Keratinocyte (primary cell): ENCODE results near the gene CCDC92.

Experiments used
- EZH2 ChIP-seq: IDR thresholded peaks from one replicate; pipeline ENCODE4 v1.6.1; 2012; ENCODE audit warnings: inconsistent platforms, mild to moderate bottlenecking, low read length, moderate library complexity
- TF ChIP-seq, protein P1 (sequence below), 3 experiments: IDR thresholded peaks in 1 of 3; conservative IDR thresholded peaks in 1 of 3; optimal IDR thresholded peaks in 1 of 3; 2 replicates in 2 of 3; 3 replicates in 1 of 3; pipeline versions ENCODE3 to v1.5.1; 2011; ENCODE audit warnings: low read length in 3 of 3, mild to moderate bottlenecking in 3 of 3, moderate library complexity in 2 of 3, control low read depth in 1 of 3, inconsistent platforms in 1 of 3; ENCODE audit not compliant: insufficient read depth in 2 of 3; ENCODE audit errors: extremely low read depth in 1 of 3

DNA sequence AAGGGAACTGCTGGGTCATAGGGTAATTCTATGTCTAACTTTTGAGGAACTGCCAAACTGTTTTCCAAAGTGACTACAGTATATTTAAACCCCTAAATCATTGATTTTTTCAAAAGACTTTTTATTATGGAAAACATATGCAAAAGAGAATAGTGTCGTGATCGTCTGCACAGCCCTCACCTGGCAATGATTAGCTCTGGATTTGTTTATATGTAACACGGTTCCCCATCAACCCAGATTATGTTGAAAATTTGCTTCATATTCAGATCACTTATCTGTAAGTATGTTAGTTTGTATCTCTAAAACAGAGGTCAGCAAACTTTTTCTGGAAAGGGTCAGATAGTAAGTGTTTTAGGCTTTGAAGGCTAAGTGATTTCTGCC lies 52.7 kb downstream of the CCDC92 start:
- TF ChIP-seq, protein P1, sequence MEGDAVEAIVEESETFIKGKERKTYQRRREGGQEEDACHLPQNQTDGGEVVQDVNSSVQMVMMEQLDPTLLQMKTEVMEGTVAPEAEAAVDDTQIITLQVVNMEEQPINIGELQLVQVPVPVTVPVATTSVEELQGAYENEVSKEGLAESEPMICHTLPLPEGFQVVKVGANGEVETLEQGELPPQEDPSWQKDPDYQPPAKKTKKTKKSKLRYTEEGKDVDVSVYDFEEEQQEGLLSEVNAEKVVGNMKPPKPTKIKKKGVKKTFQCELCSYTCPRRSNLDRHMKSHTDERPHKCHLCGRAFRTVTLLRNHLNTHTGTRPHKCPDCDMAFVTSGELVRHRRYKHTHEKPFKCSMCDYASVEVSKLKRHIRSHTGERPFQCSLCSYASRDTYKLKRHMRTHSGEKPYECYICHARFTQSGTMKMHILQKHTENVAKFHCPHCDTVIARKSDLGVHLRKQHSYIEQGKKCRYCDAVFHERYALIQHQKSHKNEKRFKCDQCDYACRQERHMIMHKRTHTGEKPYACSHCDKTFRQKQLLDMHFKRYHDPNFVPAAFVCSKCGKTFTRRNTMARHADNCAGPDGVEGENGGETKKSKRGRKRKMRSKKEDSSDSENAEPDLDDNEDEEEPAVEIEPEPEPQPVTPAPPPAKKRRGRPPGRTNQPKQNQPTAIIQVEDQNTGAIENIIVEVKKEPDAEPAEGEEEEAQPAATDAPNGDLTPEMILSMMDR (optimal IDR thresholded peaks at IDR 0.05 in 1 of 3, IDR thresholded peaks at IDR 0.05 in 1 of 3, conservative IDR thresholded peaks at IDR 0.05 in 1 of 3; ENCODE audit: extremely low read depth in 1 of 3, insufficient read depth in 2 of 3, low read length in 3 of 3): no peak
- no peak for TF ChIP-seq EZH2
